Panc1 (cell line): ENCODE measurements around the gene KIR3DL2. TPM values are rescaled to one million over a fixed set of nuclear protein-coding genes. Genes with fewer than 3 reads are reported as not detected.
A peak's percentile ranks its signal among the peaks of the same experiment; 100 is the strongest.

ENCODE experiments used
- ATAC-seq: fragments of 200-7000 bp; cut with Tn5 transposase; 2 replicates; pipeline ENCODE4 v1.9.1; 2020; ENCODE audit warnings: mild to moderate bottlenecking, moderate library complexity
- BruUV-seq: library from RNA; stranded (reverse); fragments of 400-500 nt; replicated peaks from 2 replicates; lab custom pipeline; 2021; lab: Mats Ljungman, UMichigan
- CTCF ChIA-PET: fragments of 300-600 bp; sonication (Branson Sonifier 250); formaldehyde crosslinking; loops from one replicate; lab custom pipeline; 2022; ENCODE audit warnings: antibody characterized with exemption; lab: Charles Lee
- POLR2A ChIA-PET: fragments of 300-600 bp; sonication (Branson Sonifier 250); formaldehyde crosslinking; loops from one replicate; lab custom pipeline; 2022; ENCODE audit warnings: antibody characterized with exemption; lab: Charles Lee
- DNase-seq: peaks from one replicate; pipeline ENCODE4 v3.0.0-alpha.2; 2010; ENCODE audit warnings: low read depth, low spot score
- H3K27ac ChIP-seq: 2 replicates; pipeline ENCODE4 v1.5.1; 2011; ENCODE audit warnings: mild to moderate bottlenecking, low read length, inconsistent platforms
- H3K27me3 ChIP-seq: fragments of 200-500 bp; sonication (Bioruptor generic); 2 replicates; pipeline ENCODE4 v1.6.0; 2014; ENCODE audit warnings: low read length, inconsistent platforms; ENCODE audit not compliant: control insufficient read depth, insufficient read depth
- H3K36me3 ChIP-seq: fragments of 200-500 bp; sonication (Bioruptor generic); 2 replicates; pipeline ENCODE4 v1.5.1; 2014; ENCODE audit warnings: inconsistent platforms, mild to moderate bottlenecking, low read length, moderate library complexity; ENCODE audit not compliant: control insufficient read depth, insufficient read depth
- H3K4me1 ChIP-seq: 2 replicates; pipeline ENCODE4 v1.5.1; 2011; ENCODE audit warnings: inconsistent platforms, mild to moderate bottlenecking, low read length, moderate library complexity; ENCODE audit not compliant: control insufficient read depth, insufficient read depth
- H3K4me3 ChIP-seq, 2 experiments: 2 replicates each; pipeline ENCODE4 v1.5.1; 2011 to 2012; ENCODE audit warnings: low read depth in 2 of 2, low read length in 2 of 2, mild to moderate bottlenecking in 2 of 2, inconsistent platforms in 1 of 2, moderate library complexity in 1 of 2
- H3K9me3 ChIP-seq: fragments of 200-500 bp; sonication (Bioruptor generic); 2 replicates; pipeline ENCODE4 v1.5.1; 2014; ENCODE audit warnings: low read depth, mild to moderate bottlenecking, inconsistent platforms, low read length, moderate library complexity; ENCODE audit not compliant: control insufficient read depth, insufficient read depth
- POLR2AphosphoS5 ChIP-seq: IDR thresholded peaks from 2 replicates; pipeline ENCODE4 v1.6.1; 2012; ENCODE audit warnings: mild to moderate bottlenecking, low read depth, low read length, moderate library complexity
- SIN3A ChIP-seq: IDR thresholded peaks from 2 replicates; pipeline ENCODE4 v1.6.1; 2012; ENCODE audit warnings: low read depth, mild to moderate bottlenecking, low read length, moderate library complexity, borderline replicate concordance; ENCODE audit not compliant: insufficient read depth
- TCF7L2 ChIP-seq: IDR thresholded peaks from 2 replicates; pipeline ENCODE4 v1.6.1; 2011; ENCODE audit warnings: mild to moderate bottlenecking, low read depth, low read length, inconsistent platforms
- in situ Hi-C: cut with HindIII; loops from 2 replicates; pipeline ENCODE4 v1.10.0; 2016; ENCODE audit warnings: low sequenced_read_pairs, low pct_unique_long_range_greater_than_20kb
- intact Hi-C: fragments of 100-400 bp; cut with micrococcal nuclease; formaldehyde crosslinking; loops from one replicate; pipeline ENCODE4 v1.10.0; 2022; ENCODE audit not compliant: unreplicated experiment
- total RNA-seq: library from RNA; stranded (reverse); gene quantifications from one replicate; pipeline ENCODE4 v1.2.1, GENCODE V29; 2021; ENCODE audit not compliant: unreplicated experiment
- TF ChIP-seq, protein P1 (sequence below): fragments of 450-650 bp; IDR thresholded peaks from 2 replicates; pipeline ENCODE4 v1.5.1; 2017; ENCODE audit warnings: mild to moderate bottlenecking
- TF ChIP-seq, protein P2 (sequence below), 2 experiments: IDR thresholded peaks; 2 replicates each; pipeline ENCODE4 v1.6.1; 2011 to 2012; ENCODE audit warnings: low read depth in 2 of 2, control low read depth in 1 of 2, low read length in 1 of 2, mild to moderate bottlenecking in 1 of 2, moderate library complexity in 1 of 2; ENCODE audit not compliant: insufficient read depth in 1 of 2

KIR3DL2 gene
- total RNA-seq, 1 experiment from 2014 or later = not detected

DNA sequence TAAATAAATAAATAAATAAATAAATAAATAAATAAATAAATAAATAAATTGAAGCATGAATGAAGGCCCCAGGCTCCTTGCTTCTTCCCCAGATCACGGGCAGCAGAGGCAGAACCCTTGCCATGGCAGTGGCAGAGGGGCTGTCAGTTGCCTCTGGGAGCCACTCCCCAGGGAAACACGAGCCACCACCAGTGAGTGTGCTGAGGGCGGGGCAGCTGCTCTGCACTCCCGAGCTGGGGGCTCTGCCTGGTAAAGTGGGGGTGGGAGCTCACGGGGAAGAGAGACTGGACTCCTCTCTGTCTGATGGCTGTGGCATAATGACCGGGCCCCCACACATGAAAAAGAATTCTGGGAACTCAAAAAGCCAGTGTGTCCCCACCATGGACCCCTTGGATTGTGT is 31.6 kb downstream of the KIR3DL2 start:
- TF ChIP-seq SIN3A (no peak), TCF7L2 (no peak), POLR2AphosphoS5 (no peak)
- TF ChIP-seq, protein P1, sequence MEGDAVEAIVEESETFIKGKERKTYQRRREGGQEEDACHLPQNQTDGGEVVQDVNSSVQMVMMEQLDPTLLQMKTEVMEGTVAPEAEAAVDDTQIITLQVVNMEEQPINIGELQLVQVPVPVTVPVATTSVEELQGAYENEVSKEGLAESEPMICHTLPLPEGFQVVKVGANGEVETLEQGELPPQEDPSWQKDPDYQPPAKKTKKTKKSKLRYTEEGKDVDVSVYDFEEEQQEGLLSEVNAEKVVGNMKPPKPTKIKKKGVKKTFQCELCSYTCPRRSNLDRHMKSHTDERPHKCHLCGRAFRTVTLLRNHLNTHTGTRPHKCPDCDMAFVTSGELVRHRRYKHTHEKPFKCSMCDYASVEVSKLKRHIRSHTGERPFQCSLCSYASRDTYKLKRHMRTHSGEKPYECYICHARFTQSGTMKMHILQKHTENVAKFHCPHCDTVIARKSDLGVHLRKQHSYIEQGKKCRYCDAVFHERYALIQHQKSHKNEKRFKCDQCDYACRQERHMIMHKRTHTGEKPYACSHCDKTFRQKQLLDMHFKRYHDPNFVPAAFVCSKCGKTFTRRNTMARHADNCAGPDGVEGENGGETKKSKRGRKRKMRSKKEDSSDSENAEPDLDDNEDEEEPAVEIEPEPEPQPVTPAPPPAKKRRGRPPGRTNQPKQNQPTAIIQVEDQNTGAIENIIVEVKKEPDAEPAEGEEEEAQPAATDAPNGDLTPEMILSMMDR = no peak
- TF ChIP-seq, protein P2, sequence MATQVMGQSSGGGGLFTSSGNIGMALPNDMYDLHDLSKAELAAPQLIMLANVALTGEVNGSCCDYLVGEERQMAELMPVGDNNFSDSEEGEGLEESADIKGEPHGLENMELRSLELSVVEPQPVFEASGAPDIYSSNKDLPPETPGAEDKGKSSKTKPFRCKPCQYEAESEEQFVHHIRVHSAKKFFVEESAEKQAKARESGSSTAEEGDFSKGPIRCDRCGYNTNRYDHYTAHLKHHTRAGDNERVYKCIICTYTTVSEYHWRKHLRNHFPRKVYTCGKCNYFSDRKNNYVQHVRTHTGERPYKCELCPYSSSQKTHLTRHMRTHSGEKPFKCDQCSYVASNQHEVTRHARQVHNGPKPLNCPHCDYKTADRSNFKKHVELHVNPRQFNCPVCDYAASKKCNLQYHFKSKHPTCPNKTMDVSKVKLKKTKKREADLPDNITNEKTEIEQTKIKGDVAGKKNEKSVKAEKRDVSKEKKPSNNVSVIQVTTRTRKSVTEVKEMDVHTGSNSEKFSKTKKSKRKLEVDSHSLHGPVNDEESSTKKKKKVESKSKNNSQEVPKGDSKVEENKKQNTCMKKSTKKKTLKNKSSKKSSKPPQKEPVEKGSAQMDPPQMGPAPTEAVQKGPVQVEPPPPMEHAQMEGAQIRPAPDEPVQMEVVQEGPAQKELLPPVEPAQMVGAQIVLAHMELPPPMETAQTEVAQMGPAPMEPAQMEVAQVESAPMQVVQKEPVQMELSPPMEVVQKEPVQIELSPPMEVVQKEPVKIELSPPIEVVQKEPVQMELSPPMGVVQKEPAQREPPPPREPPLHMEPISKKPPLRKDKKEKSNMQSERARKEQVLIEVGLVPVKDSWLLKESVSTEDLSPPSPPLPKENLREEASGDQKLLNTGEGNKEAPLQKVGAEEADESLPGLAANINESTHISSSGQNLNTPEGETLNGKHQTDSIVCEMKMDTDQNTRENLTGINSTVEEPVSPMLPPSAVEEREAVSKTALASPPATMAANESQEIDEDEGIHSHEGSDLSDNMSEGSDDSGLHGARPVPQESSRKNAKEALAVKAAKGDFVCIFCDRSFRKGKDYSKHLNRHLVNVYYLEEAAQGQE (IDR thresholded peaks at IDR 0.05; ENCODE audit: insufficient read depth in 1 of 2, low read depth in 2 of 2, low read length in 1 of 2) = no peak
- intact Hi-C loops (no loop called here), in situ Hi-C loops (no loop called here)
- Histone ChIP-seq H3K9me3 (no peaks in the 10 kb centered on the region), H3K27ac (no peak overlapping the region), H3K36me3 (no peaks in the 10 kb centered on the region), H3K4me3 (no peak overlapping the region), H3K4me1 (no peaks in the 10 kb centered on the region), H3K27me3 (peaks cover 8% of the 10 kb centered on the region)
- ATAC-seq (no peak), DNase-seq (no peak)
- BruUV-seq = no TSS peak
- ChIA-PET POLR2A (interaction anchor here (1.1 kb wide), 1 partner anchor 34 kb away, joined by 5 read pairs; no protein-coding TSS in a partner anchor), CTCF (interaction anchor here (0.5 to 1.4 kb wide), 6 partner anchors 13 to 253 kb away, joined by 3 to 7 read pairs (median 4); no protein-coding TSS in a partner anchor)

DNA sequence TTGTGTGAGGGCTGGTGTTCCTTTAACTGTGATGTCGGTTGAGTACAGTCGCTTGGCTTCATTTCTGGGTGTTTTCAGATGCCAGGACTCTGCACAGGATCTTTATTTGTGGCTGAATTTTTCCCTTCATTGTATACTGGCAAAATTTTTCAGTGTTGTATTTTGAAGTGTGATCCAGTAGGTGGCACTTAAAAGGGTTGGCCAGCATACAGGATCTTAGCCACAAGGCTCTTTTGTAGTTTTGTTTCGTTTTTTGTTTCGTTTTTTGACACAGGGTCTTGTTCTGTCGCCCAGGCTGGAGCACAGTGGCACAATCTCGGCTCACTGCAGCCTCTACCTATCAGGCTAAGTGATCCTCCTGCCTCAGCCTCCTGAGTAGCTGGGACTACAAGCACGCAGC is 32.5 kb downstream of the KIR3DL2 start:
- no TSS peak for BruUV-seq
- ATAC-seq (peak; percentile 70), DNase-seq (no peak)
- POLR2A ChIA-PET = no interaction called here
- Histone ChIP-seq H3K4me1 (no peaks in the 10 kb centered on the region), H3K4me3 (no peak overlapping the region), H3K27ac (no peak overlapping the region), H3K27me3 (peaks cover 8% of the 10 kb centered on the region), H3K9me3 (no peaks in the 10 kb centered on the region), H3K36me3 (no peaks in the 10 kb centered on the region)
- CTCF ChIA-PET = interaction anchor here (0.7 kb wide), 1 partner anchor 258 kb away, joined by 6 read pairs; no protein-coding TSS in a partner anchor
- in situ Hi-C loops = no loop called here
- intact Hi-C loops = no loop called here
- TF ChIP-seq POLR2AphosphoS5 (no peak), TCF7L2 (no peak), SIN3A (no peak)
- TF ChIP-seq, protein P1 = no peak
- TF ChIP-seq, protein P2 (IDR thresholded peaks at IDR 0.05; ENCODE audit: insufficient read depth in 1 of 2, low read depth in 2 of 2, low read length in 1 of 2) = no peak
